ENCODE results near the gene IVD. TPM values are rescaled to one million over a fixed set of nuclear protein-coding genes. Genes with fewer than 3 reads are reported as not detected.

IVD gene
- total RNA-seq, 1 experiment from 2014 or later = 93.1 TPM

GRCh38 chr15:40386480-40386879, 19.1 kb upstream of the IVD start:
- Mint-ChIP-seq H3K9me3 (peaks cover 2 to 7% of the 10 kb centered on the region in 2 experiments; a peak in 3 of 5 replicates), H3K27ac (no peak overlapping the region), H3K4me3 (no peak overlapping the region), H3K36me3 (ENCODE audit: insufficient read depth in 1 of 3, low read depth in 3 of 3) (peaks cover 68 to 75% (median 69%) of the 10 kb centered on the region in 3 experiments), H3K27me3 (ENCODE audit: low read depth) (no peaks in the 10 kb centered on the region), H3K4me1 (peaks cover 18 to 20% of the 10 kb centered on the region in 2 experiments)
- no peak overlapping the region for H3K4me2 ChIP-seq (ENCODE audit: insufficient read depth, insufficient read length, low read length)
- H4K91ac ChIP-seq (ENCODE audit: insufficient read length, low read depth, low read length) = no peak overlapping the region
- no peak overlapping the region for H2AK5ac ChIP-seq (ENCODE audit: insufficient read length, low read length)
- H3K18ac ChIP-seq (ENCODE audit: insufficient read length, low read depth, low read length) = no peak overlapping the region
- no peaks in the 10 kb centered on the region for H3K27me3 ChIP-seq (ENCODE audit: insufficient read depth, low read length)
- no peaks in the 10 kb centered on the region for H3K9me3 ChIP-seq (ENCODE audit: control insufficient read depth, low read depth, low read length)
- no peak for DNase-seq
- H3K4me1 ChIP-seq (ENCODE audit: insufficient read depth, low read length) = peaks cover 4% of the 10 kb centered on the region
- peaks cover 7% of the 10 kb centered on the region; the same call in 1 of the 2 replicates for H3K79me2 ChIP-seq (ENCODE audit: insufficient read depth, low read length)
- peaks cover 5% of the 10 kb centered on the region for H3K23me2 ChIP-seq (ENCODE audit: insufficient read length, low read depth, low read length, poor library complexity, severe bottlenecking)
- H2BK12ac ChIP-seq (ENCODE audit: insufficient read length, low read depth, low read length) = no peak overlapping the region
- no peak overlapping the region for H2BK20ac ChIP-seq (ENCODE audit: low read depth, low read length, poor library complexity, severe bottlenecking)
- TF ChIP-seq CTCF (conservative IDR thresholded peaks at IDR 0.05) = no peak
- H2AFZ ChIP-seq (ENCODE audit: low read length) = no peak overlapping the region
- H4K8ac ChIP-seq (replicated peaks; ENCODE audit: insufficient read length, low read depth, low read length) = no peak overlapping the region
- H3K4ac ChIP-seq (ENCODE audit: low read depth, low read length) = no peak overlapping the region
- peaks cover 4% of the 10 kb centered on the region for H3K79me1 ChIP-seq (ENCODE audit: insufficient read depth, low read depth, low read length, poor library complexity, severe bottlenecking)
- H3K14ac ChIP-seq (ENCODE audit: insufficient read depth, low read length) = no peak overlapping the region
- H2BK120ac ChIP-seq (ENCODE audit: low read depth, low read length, poor library complexity, severe bottlenecking) = no peak overlapping the region
- H4K5ac ChIP-seq (ENCODE audit: insufficient read length, low read depth, low read length) = no peak overlapping the region
- H3K23ac ChIP-seq (ENCODE audit: insufficient read length, low read depth, low read length) = no peak overlapping the region
- WGBS (ENCODE audit: extremely low coverage, insufficient read length, low lambda C conversion rate) = no CpG with 5 or more reads among the region's 3 CpGs
- H3K56ac ChIP-seq (ENCODE audit: insufficient read length, low read depth, low read length) = no peak overlapping the region
- H2BK15ac ChIP-seq (ENCODE audit: low read depth, low read length) = no peak overlapping the region
- no peak overlapping the region for H3T11ph ChIP-seq (ENCODE audit: low read length)
- no peaks in the 10 kb centered on the region for H4K20me1 ChIP-seq (ENCODE audit: control insufficient read depth, insufficient read depth, insufficient read length)
- no peak overlapping the region for H2BK5ac ChIP-seq (ENCODE audit: insufficient read length, low read length)
- no peak overlapping the region for H3K9ac ChIP-seq (ENCODE audit: extremely low read depth, insufficient read length, low read length)
- no peak overlapping the region for H3K27ac ChIP-seq (ENCODE audit: insufficient read length, low read depth, low read length)
